H1 (cell line): ENCODE measurements around the gene BLOC1S3. TPM values are rescaled to one million over a fixed set of nuclear protein-coding genes. Genes with fewer than 3 reads are reported as not detected.

Source experiments
- CTCF ChIA-PET: fragments of 300-600 bp; sonication (Branson Sonifier 250); formaldehyde crosslinking; loops from one replicate; lab custom pipeline; 2021; ENCODE audit not compliant: partially characterized antibody; lab: Charles Lee
- POLR2A ChIA-PET: fragments of 300-600 bp; sonication (Branson Sonifier 250); formaldehyde crosslinking; loops from one replicate; lab custom pipeline; 2021; ENCODE audit warnings: inconsistent platforms; ENCODE audit not compliant: partially characterized antibody; lab: Charles Lee
- DNase-seq, 2 experiments: peaks; one replicate each; pipeline versions ENCODE4 v3.0.0 to v3.0.0-alpha.2; 2010 to 2022; ENCODE audit warnings: low spot score in 2 of 2, low read depth in 1 of 2, mixed read lengths in 1 of 2
- FAIRE-seq: peaks from 2 replicates; lab custom pipeline; 2011; peaks lifted over from hg19 to GRCh38; lab: Jason Lieb, UNC
- H2AFZ ChIP-seq: 2 replicates; pipeline ENCODE4 v1.8.1; 2012; ENCODE audit warnings: low read length, inconsistent platforms
- H2AK5ac ChIP-seq: 2 replicates; pipeline ENCODE4 v1.6.1; 2013; ENCODE audit warnings: low read depth, low read length
- H2BK120ac ChIP-seq: replicated peaks from 2 replicates; pipeline ENCODE3; 2013; ENCODE audit warnings: low read depth, low read length, inconsistent platforms
- H2BK12ac ChIP-seq: 2 replicates; pipeline ENCODE4 v1.6.1; 2013; ENCODE audit warnings: low read depth, low read length
- H2BK15ac ChIP-seq: 2 replicates; pipeline ENCODE4 v1.6.1; 2013; ENCODE audit warnings: low read length
- H2BK20ac ChIP-seq: 2 replicates; pipeline ENCODE4 v1.6.1; 2013; ENCODE audit warnings: low read length
- H2BK5ac ChIP-seq: 2 replicates; pipeline ENCODE4 v1.6.1; 2013; ENCODE audit warnings: low read depth, low read length
- H3K14ac ChIP-seq: 2 replicates; pipeline ENCODE4 v1.6.1; 2013; ENCODE audit warnings: inconsistent platforms; ENCODE audit not compliant: insufficient read length
- H3K18ac ChIP-seq: 2 replicates; pipeline ENCODE4 v1.6.1; 2013; ENCODE audit warnings: low read length; ENCODE audit errors: extremely low read depth
- H3K23ac ChIP-seq: 2 replicates; pipeline ENCODE4 v1.6.1; 2013; ENCODE audit warnings: inconsistent platforms; ENCODE audit not compliant: insufficient read length
- H3K23me2 ChIP-seq: 2 replicates; pipeline ENCODE4 v1.6.1; 2013; ENCODE audit warnings: low read depth, low read length
- H3K27ac ChIP-seq: 2 replicates; pipeline ENCODE4 v1.6.1; 2011; ENCODE audit warnings: low read depth, low read length, inconsistent platforms
- H3K27me3 ChIP-seq, 4 experiments: replicated peaks in 1 of 4; 1 replicate in 1 of 4; 2 replicates in 3 of 4; pipeline versions ENCODE4 v1.6.1 to v1.8.1; 2011 to 2013; ENCODE audit warnings: low read length in 3 of 4, mild to moderate bottlenecking in 3 of 4, inconsistent platforms in 2 of 4, mixed read lengths in 2 of 4, moderate library complexity in 1 of 4; ENCODE audit not compliant: control insufficient read depth in 3 of 4, insufficient read depth in 3 of 4; ENCODE audit errors: extremely low read depth in 1 of 4
- H3K36me3 ChIP-seq, 4 experiments: 2 replicates each; pipeline versions ENCODE4 v1.6.1 to v1.8.1; 2011 to 2013; ENCODE audit warnings: mild to moderate bottlenecking in 4 of 4, low read length in 3 of 4, moderate library complexity in 2 of 4, control low read depth in 1 of 4, inconsistent platforms in 1 of 4; ENCODE audit not compliant: insufficient read depth in 4 of 4, control insufficient read depth in 2 of 4
- H3K4ac ChIP-seq: replicated peaks from 2 replicates; pipeline ENCODE3; 2013; ENCODE audit warnings: low read length, low read depth, mixed read lengths, inconsistent platforms; ENCODE audit not compliant: insufficient read length
- H3K4me1 ChIP-seq, 4 experiments: replicated peaks in 1 of 4; 1 replicate in 1 of 4; 2 replicates in 3 of 4; pipeline versions ENCODE4 v1.6.1 to v1.8.1; 2011 to 2013; ENCODE audit warnings: low read length in 3 of 4, inconsistent platforms in 2 of 4, mixed read lengths in 1 of 4; ENCODE audit not compliant: insufficient read depth in 4 of 4, control insufficient read depth in 3 of 4
- H3K4me2 ChIP-seq, 2 experiments: 2 replicates each; pipeline versions ENCODE4 v1.6.1 to v1.8.1; 2011 to 2013; ENCODE audit warnings: low read depth in 2 of 2, low read length in 2 of 2, control low read depth in 1 of 2, inconsistent platforms in 1 of 2, mild to moderate bottlenecking in 1 of 2; ENCODE audit not compliant: insufficient read depth in 1 of 2
- H3K4me3 ChIP-seq, 4 experiments: fragments of 200-600, 300-600 bp in 1 of 4; sonication (generic), shearing (Covaris generic), sonication (Bioruptor Twin) in 1 of 4; 2 replicates each; pipeline versions ENCODE4 v1.5.1 to v1.8.1; 2011 to 2016; ENCODE audit warnings: low read length in 4 of 4, low read depth in 3 of 4, control low read depth in 2 of 4, inconsistent platforms in 2 of 4, mild to moderate bottlenecking in 2 of 4, mixed read lengths in 1 of 4, moderate library complexity in 1 of 4; ENCODE audit not compliant: insufficient read depth in 2 of 4; ENCODE audit errors: extremely low read depth in 1 of 4
- H3K56ac ChIP-seq: replicated peaks from 2 replicates; pipeline ENCODE3; 2013; ENCODE audit warnings: low read depth, mild to moderate bottlenecking, mixed read lengths, low read length, inconsistent platforms; ENCODE audit not compliant: insufficient read length
- H3K79me1 ChIP-seq: 2 replicates; pipeline ENCODE4 v1.6.1; 2013; ENCODE audit warnings: low read depth, low read length, control low read depth
- H3K79me2 ChIP-seq, 2 experiments: 2 replicates each; pipeline versions ENCODE4 v1.6.1 to v1.8.1; 2012 to 2013; ENCODE audit warnings: low read length in 2 of 2, mild to moderate bottlenecking in 2 of 2, inconsistent platforms in 1 of 2; ENCODE audit not compliant: insufficient read depth in 2 of 2, control insufficient read depth in 1 of 2
- H3K9ac ChIP-seq, 4 experiments: replicated peaks in 1 of 4; 1 replicate in 1 of 4; 2 replicates in 3 of 4; pipeline versions ENCODE4 v1.6.1 to v1.8.1; 2011 to 2013; ENCODE audit warnings: low read depth in 3 of 4, low read length in 3 of 4, control low read depth in 2 of 4, mild to moderate bottlenecking in 2 of 4, moderate library complexity in 2 of 4, inconsistent platforms in 1 of 4; ENCODE audit errors: extremely low read depth in 1 of 4
- H3K9me3 ChIP-seq, 2 experiments: 2 replicates each; pipeline versions ENCODE4 v1.6.1 to v1.8.1; 2012 to 2013; ENCODE audit warnings: mild to moderate bottlenecking in 2 of 2, moderate library complexity in 2 of 2, control low read depth in 1 of 2, inconsistent platforms in 1 of 2, low read depth in 1 of 2, low read length in 1 of 2, mixed read lengths in 1 of 2; ENCODE audit not compliant: insufficient read depth in 2 of 2
- H4K20me1 ChIP-seq, 2 experiments: replicated peaks in 1 of 2; 2 replicates each; pipeline versions ENCODE3 to v1.8.1; 2011 to 2013; ENCODE audit warnings: inconsistent platforms in 2 of 2, low read length in 2 of 2, mild to moderate bottlenecking in 1 of 2; ENCODE audit not compliant: insufficient read depth in 2 of 2, control insufficient read depth in 1 of 2
- H4K5ac ChIP-seq: 2 replicates; pipeline ENCODE4 v1.6.1; 2013; ENCODE audit warnings: low read length, low read depth, mixed read lengths, inconsistent platforms; ENCODE audit not compliant: insufficient read length
- H4K8ac ChIP-seq: 2 replicates; pipeline ENCODE4 v1.8.0; 2013; ENCODE audit warnings: mild to moderate bottlenecking, moderate library complexity, low read length, inconsistent platforms; ENCODE audit not compliant: insufficient read depth; ENCODE audit errors: extremely low read depth
- H4K91ac ChIP-seq: replicated peaks from 2 replicates; pipeline ENCODE3; 2013; ENCODE audit warnings: low read length, mixed read lengths, inconsistent platforms; ENCODE audit not compliant: insufficient read length
- BACH1 ChIP-seq: IDR thresholded peaks from 2 replicates; pipeline ENCODE4 v1.6.1; 2012; ENCODE audit warnings: low read length, improper control_type of control experiment
- BCL11A ChIP-seq, 2 experiments: IDR thresholded peaks; one replicate each; pipeline ENCODE4 v1.6.1; 2011; ENCODE audit warnings: low read depth in 2 of 2, low read length in 2 of 2, mild to moderate bottlenecking in 2 of 2
- HDAC6 ChIP-seq: IDR thresholded peaks from one replicate; pipeline ENCODE4 v1.7.1; 2012; ENCODE audit warnings: low read depth, mild to moderate bottlenecking, inconsistent platforms, low read length, moderate library complexity
- JUND ChIP-seq: IDR thresholded peaks from 2 replicates; pipeline ENCODE4 v1.6.1; 2011; ENCODE audit warnings: mild to moderate bottlenecking, improper control_type of control experiment, low read length
- NRF1 ChIP-seq: IDR thresholded peaks from 2 replicates; pipeline ENCODE4 v1.6.1; 2011; ENCODE audit warnings: mild to moderate bottlenecking, low read depth, low read length, improper control_type of control experiment
- POLR2A ChIP-seq, 2 experiments: IDR thresholded peaks; 1 replicate in 1 of 2; 2 replicates in 1 of 2; pipeline ENCODE4 v1.6.1; 2011; ENCODE audit warnings: low read depth in 2 of 2, low read length in 2 of 2, mild to moderate bottlenecking in 2 of 2; ENCODE audit errors: control extremely low read depth in 1 of 2
- RXRA ChIP-seq: IDR thresholded peaks from 2 replicates; pipeline ENCODE4 v1.6.1; 2011; ENCODE audit warnings: low read depth, mild to moderate bottlenecking, low read length, moderate library complexity; ENCODE audit not compliant: insufficient read depth
- SAP30 ChIP-seq: fragments of 300-600 bp; sonication (generic); IDR thresholded peaks from 2 replicates; pipeline ENCODE4 v1.7.1; 2012; ENCODE audit warnings: low read length, moderate library complexity, mild to moderate bottlenecking, inconsistent platforms; ENCODE audit not compliant: insufficient read depth, insufficient replicate concordance
- SIX5 ChIP-seq: IDR thresholded peaks from 2 replicates; pipeline ENCODE4 v1.6.1; 2011; ENCODE audit warnings: mild to moderate bottlenecking, low read depth, low read length
- TAF1 ChIP-seq: IDR thresholded peaks from 2 replicates; pipeline ENCODE4 v1.6.1; 2011; ENCODE audit warnings: mild to moderate bottlenecking, low read depth, low read length
- TAF7 ChIP-seq: optimal IDR thresholded peaks from 2 replicates; pipeline ENCODE3; 2011; ENCODE audit warnings: low read depth, mild to moderate bottlenecking, inconsistent platforms, low read length, moderate library complexity, borderline replicate concordance
- TBP ChIP-seq: IDR thresholded peaks from 2 replicates; pipeline ENCODE4 v1.6.1; 2011; ENCODE audit warnings: low read depth, low read length, improper control_type of control experiment
- WGBS, 2 experiments: shearing (Covaris generic) in 1 of 2; methylation state at CpG; one replicate each; pipeline versions ENCODE4 v1.1.6 to v1.1.7; 2013 to 2015; ENCODE audit warnings: low lambda C conversion rate in 2 of 2, mixed read lengths in 2 of 2, inconsistent platforms in 1 of 2, low coverage in 1 of 2, missing lambda C conversion rate in 1 of 2; ENCODE audit not compliant: insufficient replicate concordance in 2 of 2, insufficient coverage in 1 of 2, insufficient read length in 1 of 2; ENCODE audit errors: extremely low coverage in 1 of 2, missing lambda C conversion rate in 1 of 2; 5-methylcytosine and 5-hydroxymethylcytosine counted together
- polyA plus RNA-seq, 7 experiments: library from polyadenylated mRNA; depleted of rRNA in 3 of 7; stranded (reverse) in 5 of 7; unstranded in 2 of 7; fragments of >200 nt in 5 of 7; fragments of 200-250 nt in 2 of 7; gene quantifications; 1 replicate in 5 of 7; 2 replicates in 1 of 7; 4 replicates in 1 of 7; pipeline versions ENCODE4 v1.2.1 to v1.2.3, GENCODE V29; 2011 to 2013; ENCODE audit warnings: missing spikeins in 2 of 7, mixed read lengths in 2 of 7
- total RNA-seq: library from RNA; stranded (reverse); fragmentation: NEBNext Ultra II Directional; extraction: Animal tissue kit (Norgen Biotek cat#: 25700); gene quantifications from 2 replicates; pipeline ENCODE4 v1.2.1, GENCODE V29; 2021

BLOC1S3 gene
- total and polyA plus RNA-seq, 2 of the 8 experiments (the other 6 are each of a cell fraction or from before 2014, with no cell fraction given), result 6.0 to 6.1 TPM

- H3K79me1 ChIP-seq, result no peaks in the 10 kb centered on the region
- peaks cover 0 to 3% (median 2%) of the 10 kb centered on the region in 4 experiments; a peak in 3 of 7 replicates for H3K4me1 ChIP-seq
- no peaks in the 10 kb centered on the region for H3K79me2 ChIP-seq
- no peak overlapping the region for H4K5ac ChIP-seq
- H3K23me2 ChIP-seq, result no peaks in the 10 kb centered on the region
- H3K4ac ChIP-seq, result no peak overlapping the region
- no peak overlapping the region for H3K14ac ChIP-seq
- DNase-seq (no peak), FAIRE-seq (no peak)
- ChIA-PET POLR2A (interaction anchor here (0.6 kb wide), 1 partner anchor 72 kb away, joined by 4 read pairs; no protein-coding TSS in a partner anchor), CTCF (no interaction called here)
- H2AK5ac ChIP-seq, result no peak overlapping the region
- H3K9ac ChIP-seq, result no peak overlapping the region
- no peak overlapping the region for H3K56ac ChIP-seq
- no peak overlapping the region for H3K27ac ChIP-seq
- H4K20me1 ChIP-seq, result no peaks in the 10 kb centered on the region
- no peaks in the 10 kb centered on the region; a peak in 1 of 7 replicates for H3K27me3 ChIP-seq
- H2BK120ac ChIP-seq, result no peak overlapping the region
- no peak overlapping the region for H2BK5ac ChIP-seq
- H4K8ac ChIP-seq, result no peak overlapping the region
- H3K4me2 ChIP-seq, result no peak overlapping the region
- H3K23ac ChIP-seq, result no peak overlapping the region
- H2AFZ ChIP-seq, result no peak overlapping the region
- no peak overlapping the region for H2BK20ac ChIP-seq
- H3K18ac ChIP-seq, result no peak overlapping the region
- no peak overlapping the region for H2BK15ac ChIP-seq
- no peak overlapping the region for H2BK12ac ChIP-seq
- WGBS, 2 experiments, result 93% methylated on average over 1 of the region's 1 CpG; no CpG with 5 or more reads in 1 of the 2 experiments
- no peak for TF ChIP-seq POLR2A (IDR thresholded peaks at IDR 0.05; ENCODE audit: control extremely low read depth in 1 of 2, low read depth in 2 of 2, low read length in 2 of 2)
- TF ChIP-seq TAF1, result no peak
- TF ChIP-seq BCL11A (IDR thresholded peaks at IDR 0.05; ENCODE audit: low read depth in 2 of 2, low read length in 2 of 2), result no peak
- no peak for TF ChIP-seq TBP
- no peak for TF ChIP-seq SAP30
- no peak for TF ChIP-seq JUND
- no peak for TF ChIP-seq RXRA
- no peak for TF ChIP-seq HDAC6
- no peak for TF ChIP-seq TAF7
- no peak for TF ChIP-seq BACH1
- no peak for TF ChIP-seq NRF1
- no peak for TF ChIP-seq SIX5
- H3K4me3 ChIP-seq, result no peak overlapping the region
- H4K91ac ChIP-seq, result no peak overlapping the region
- no peaks in the 10 kb centered on the region for H3K36me3 ChIP-seq
- H3K9me3 ChIP-seq, result no peaks in the 10 kb centered on the region
Measured at GRCh38 chr19:45189971-45190370, 11.4 kb downstream of the BLOC1S3 start.
